ENCODE results near the gene TMEM245. TPM values are rescaled to one million over a fixed set of nuclear protein-coding genes. Genes with fewer than 3 reads are reported as not detected.
A peak's percentile ranks its signal among the peaks of the same experiment; 100 is the strongest.

Gene TMEM245
- total RNA-seq, result 37.6 TPM

DNA sequence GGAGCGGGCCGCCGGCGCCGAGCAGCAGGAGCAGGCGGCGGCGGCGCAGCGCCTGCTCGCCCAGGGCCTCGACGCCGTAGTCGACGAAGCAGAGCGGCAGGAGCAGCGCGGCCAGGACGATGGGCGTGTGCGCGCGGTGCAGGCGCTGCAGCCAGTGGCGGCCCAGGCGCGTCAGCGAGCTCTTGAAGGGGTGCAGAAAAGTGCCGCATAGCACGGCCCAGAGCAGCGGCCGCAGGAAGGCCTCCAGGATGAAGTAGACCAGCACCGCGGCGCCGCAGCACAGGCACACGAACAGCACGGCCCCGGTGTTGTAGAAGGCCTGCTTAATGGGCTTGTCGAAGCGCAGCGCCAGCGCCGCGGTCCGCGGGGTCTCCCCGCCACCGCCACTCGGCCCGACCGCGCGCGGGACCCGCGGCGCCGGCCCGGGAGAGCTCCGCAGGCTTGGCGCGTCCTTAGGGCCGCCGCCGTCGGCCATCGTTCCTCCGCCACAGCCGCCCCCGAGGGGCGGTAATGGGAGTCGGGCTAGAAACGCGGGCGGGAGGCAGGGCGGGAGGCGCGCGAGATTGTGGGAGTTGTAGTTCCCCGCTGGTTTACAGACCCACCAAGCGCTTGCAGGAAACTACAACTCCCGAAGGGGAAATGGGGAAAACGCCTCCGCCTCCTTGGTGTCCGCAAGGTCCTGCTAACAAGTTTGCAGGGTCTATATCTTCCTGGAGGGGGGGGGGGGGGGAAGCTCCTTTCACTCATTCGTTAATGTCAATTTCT is at the start of gene TMEM245:
Gene TMEM245 (minus strand): TSS at position 509 of the 765 bp plus-strand sequence. CDS start 34 bp downstream, at position 475.
- peak within 1 kb of the TSS; percentile 92 for H3K4me3 ChIP-seq (ENCODE audit: low read length)
- H3K9me3 ChIP-seq (ENCODE audit: low read depth, low read length), result no peaks in the 10 kb centered on the region
- peaks cover 59% of the 10 kb centered on the region for H3K4me1 ChIP-seq (ENCODE audit: insufficient read depth, low read length)
- no peaks in the 10 kb centered on the region for H3K27me3 ChIP-seq (ENCODE audit: insufficient read depth, low read length)

GRCh38 chr9:109168170-109168569 is 48.4 kb upstream of the TMEM245 start:
- H3K4me3 ChIP-seq (ENCODE audit: low read length), result no peak overlapping the region
- no peaks in the 10 kb centered on the region for H3K9me3 ChIP-seq (ENCODE audit: low read depth, low read length)
- peaks cover 43% of the 10 kb centered on the region for H3K27me3 ChIP-seq (ENCODE audit: insufficient read depth, low read length)
- H3K4me1 ChIP-seq (ENCODE audit: insufficient read depth, low read length), result no peaks in the 10 kb centered on the region

DNA sequence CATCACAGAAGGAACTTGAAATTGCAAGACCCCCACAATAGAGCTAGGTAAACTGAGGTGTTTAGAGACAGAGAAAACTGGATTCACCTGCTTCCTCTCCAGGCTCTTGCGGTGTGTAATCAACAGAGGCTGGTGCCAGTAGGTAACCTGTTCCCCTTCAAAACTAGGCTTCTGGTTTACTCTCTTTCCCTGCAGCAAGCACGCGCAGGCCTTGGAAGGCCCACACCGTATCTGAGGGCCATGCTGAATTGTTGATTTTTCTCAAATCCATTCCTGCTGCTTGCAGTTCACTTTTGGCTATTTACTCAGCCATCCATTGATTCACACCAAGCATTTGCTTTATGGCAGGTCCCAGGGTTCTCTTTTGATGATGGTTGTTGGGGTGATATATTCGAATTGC is 48.0 kb upstream of the TMEM245 start:
- peaks cover 43% of the 10 kb centered on the region for H3K27me3 ChIP-seq (ENCODE audit: insufficient read depth, low read length)

DNA sequence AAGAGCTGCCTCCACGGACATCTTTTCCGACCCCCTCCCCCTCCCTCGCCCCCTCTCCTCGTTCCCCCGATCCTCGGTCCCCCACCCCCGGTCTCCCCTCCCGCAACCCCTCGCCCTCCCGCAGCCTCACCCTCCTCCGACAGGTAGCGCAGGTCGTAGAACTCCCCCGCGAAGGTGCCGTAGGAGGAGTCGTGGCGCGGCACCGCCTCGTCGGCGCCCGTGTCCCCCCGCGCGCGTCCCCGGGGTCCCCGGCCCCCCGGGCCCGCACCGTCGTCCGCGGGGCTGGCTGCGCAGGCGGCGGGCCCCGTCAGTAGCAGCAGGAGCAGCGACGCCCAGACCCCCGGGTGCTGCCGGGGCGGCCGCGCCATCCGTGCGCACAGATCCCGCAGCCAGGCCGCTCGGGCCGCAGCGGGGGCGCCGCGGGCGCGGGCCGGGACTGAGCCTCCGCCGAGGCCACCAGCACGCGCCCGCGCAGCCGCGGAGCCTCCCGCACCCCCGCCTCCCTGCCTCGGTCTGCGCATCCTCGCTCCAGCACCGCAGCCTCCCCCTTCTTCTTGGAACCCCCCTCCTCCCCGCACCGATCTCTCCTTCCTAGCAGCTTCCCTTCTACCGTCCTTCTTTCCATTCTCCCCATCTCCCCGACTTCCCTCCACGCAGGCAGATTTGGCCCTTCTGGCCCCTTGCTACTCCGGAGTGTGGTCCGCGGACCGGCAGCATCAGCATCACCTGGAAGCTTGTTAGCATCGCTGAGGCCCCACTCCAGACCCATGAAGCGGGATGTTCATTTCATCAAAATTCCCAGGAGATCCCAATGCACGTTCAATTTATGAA is 47.2 kb upstream of the TMEM245 start, which contains the start of gene FRRS1L:
Gene FRRS1L (minus strand): TSS at position 479 of the 831 bp plus-strand sequence. CDS start 111 bp downstream, at position 368.
- Histone ChIP-seq H3K9me3 (ENCODE audit: low read depth, low read length) (no peaks in the 10 kb centered on the region), H3K27me3 (ENCODE audit: insufficient read depth, low read length) (peaks cover 39% of the 10 kb centered on the region), H3K4me1 (ENCODE audit: insufficient read depth, low read length) (no peaks in the 10 kb centered on the region), H3K4me3 (ENCODE audit: low read length) (no peak within 1 kb of the TSS)

More for the DNA sequence above, 48.0 kb upstream of the TMEM245 start:
- Histone ChIP-seq H3K9me3 (ENCODE audit: low read depth, low read length) (no peaks in the 10 kb centered on the region), H3K4me3 (ENCODE audit: low read length) (no peak overlapping the region), H3K4me1 (ENCODE audit: insufficient read depth, low read length) (no peaks in the 10 kb centered on the region)

DNA sequence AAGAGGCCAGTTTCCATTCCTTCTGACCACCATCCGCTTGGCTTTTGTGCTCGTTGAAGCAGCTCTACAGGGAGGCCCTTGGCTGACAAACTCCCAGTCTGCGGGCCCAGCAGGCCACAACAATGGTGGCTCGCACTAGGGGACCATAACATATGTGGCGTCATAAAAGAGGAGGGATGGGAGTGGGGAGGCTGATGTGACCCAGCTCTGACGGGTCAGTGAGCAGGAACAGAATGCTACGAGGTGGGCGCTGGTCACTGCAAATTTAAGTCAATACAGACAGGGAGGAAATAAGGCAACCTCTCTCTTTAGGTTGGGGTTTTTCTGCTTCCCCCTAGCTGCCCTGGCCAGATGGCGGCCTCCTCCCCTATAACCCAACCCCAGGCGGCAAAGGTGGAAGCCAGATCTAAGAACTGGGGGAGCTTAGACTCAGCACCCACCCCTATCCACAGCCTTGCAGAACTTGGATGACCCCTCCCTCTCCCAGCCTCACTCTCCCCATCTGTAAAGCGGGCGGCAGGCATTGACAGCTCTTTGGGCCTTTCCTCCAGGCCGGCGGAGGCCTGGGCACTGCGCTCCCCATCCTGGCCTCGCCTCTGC is 46.5 kb upstream of the TMEM245 start:
- H3K9me3 ChIP-seq (ENCODE audit: low read depth, low read length), result no peaks in the 10 kb centered on the region
- no peak overlapping the region for H3K4me3 ChIP-seq (ENCODE audit: low read length)
- no peaks in the 10 kb centered on the region for H3K4me1 ChIP-seq (ENCODE audit: insufficient read depth, low read length)
- H3K27me3 ChIP-seq (ENCODE audit: insufficient read depth, low read length), result peaks cover 38% of the 10 kb centered on the region

DNA sequence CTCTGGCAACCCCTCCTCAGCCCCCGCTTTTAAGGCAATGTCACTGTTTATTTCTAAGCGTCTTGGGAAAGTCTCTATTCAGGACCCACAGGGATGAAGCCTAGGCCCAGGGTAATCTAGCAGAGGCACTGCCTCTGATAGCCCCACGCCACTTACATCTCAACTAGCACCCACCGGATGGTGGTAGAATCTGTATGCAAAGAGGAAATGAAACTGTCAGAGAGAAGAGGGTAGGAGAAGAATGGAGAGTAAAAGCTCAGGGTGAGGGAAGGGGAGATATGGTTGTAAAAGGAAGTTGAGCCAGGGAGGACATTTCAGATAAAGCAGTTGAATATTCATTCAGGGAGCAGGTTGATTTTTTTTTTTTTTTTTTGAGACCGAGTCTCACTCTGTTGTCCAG is 44.3 kb upstream of the TMEM245 start:
- H3K9me3 ChIP-seq (ENCODE audit: low read depth, low read length), result no peaks in the 10 kb centered on the region
- peaks cover 30% of the 10 kb centered on the region for H3K27me3 ChIP-seq (ENCODE audit: insufficient read depth, low read length)
- no peak overlapping the region for H3K4me3 ChIP-seq (ENCODE audit: low read length)
- no peaks in the 10 kb centered on the region for H3K4me1 ChIP-seq (ENCODE audit: insufficient read depth, low read length)

GRCh38 chr9:109163194-109163593 is 43.4 kb upstream of the TMEM245 start:
- Histone ChIP-seq H3K27me3 (ENCODE audit: insufficient read depth, low read length) (peaks cover 28% of the 10 kb centered on the region), H3K4me1 (ENCODE audit: insufficient read depth, low read length) (no peaks in the 10 kb centered on the region), H3K4me3 (ENCODE audit: low read length) (no peak overlapping the region), H3K9me3 (ENCODE audit: low read depth, low read length) (no peaks in the 10 kb centered on the region)

DNA sequence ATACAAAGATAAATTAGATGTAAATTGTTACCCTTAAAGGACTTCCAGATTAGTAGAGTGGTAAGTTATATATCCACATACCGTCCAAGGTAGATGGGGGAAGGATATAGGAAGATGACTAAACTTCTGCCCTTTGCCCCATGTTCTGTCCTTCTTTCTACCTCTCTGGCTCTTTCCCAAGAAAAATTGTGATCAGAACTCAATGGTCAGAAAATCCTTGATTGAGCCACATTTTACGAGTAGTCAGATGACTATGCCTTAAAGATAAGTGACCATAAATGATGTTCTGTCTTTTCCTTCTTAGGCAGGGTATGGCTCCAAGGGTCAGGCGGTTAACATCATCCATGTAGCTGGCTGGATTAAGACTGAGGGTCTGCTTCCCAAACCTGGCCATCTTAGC is 42.9 kb upstream of the TMEM245 start:
- Histone ChIP-seq H3K27me3 (ENCODE audit: insufficient read depth, low read length) (peaks cover 22% of the 10 kb centered on the region), H3K4me3 (ENCODE audit: low read length) (no peak overlapping the region), H3K4me1 (ENCODE audit: insufficient read depth, low read length) (no peaks in the 10 kb centered on the region), H3K9me3 (ENCODE audit: low read depth, low read length) (no peaks in the 10 kb centered on the region)

GRCh38 chr9:109161471-109161870 is 41.7 kb upstream of the TMEM245 start:
- H3K9me3 ChIP-seq (ENCODE audit: low read depth, low read length), result no peaks in the 10 kb centered on the region
- H3K4me1 ChIP-seq (ENCODE audit: insufficient read depth, low read length), result no peaks in the 10 kb centered on the region
- H3K4me3 ChIP-seq (ENCODE audit: low read length), result no peak overlapping the region
- H3K27me3 ChIP-seq (ENCODE audit: insufficient read depth, low read length), result peaks cover 17% of the 10 kb centered on the region

DNA sequence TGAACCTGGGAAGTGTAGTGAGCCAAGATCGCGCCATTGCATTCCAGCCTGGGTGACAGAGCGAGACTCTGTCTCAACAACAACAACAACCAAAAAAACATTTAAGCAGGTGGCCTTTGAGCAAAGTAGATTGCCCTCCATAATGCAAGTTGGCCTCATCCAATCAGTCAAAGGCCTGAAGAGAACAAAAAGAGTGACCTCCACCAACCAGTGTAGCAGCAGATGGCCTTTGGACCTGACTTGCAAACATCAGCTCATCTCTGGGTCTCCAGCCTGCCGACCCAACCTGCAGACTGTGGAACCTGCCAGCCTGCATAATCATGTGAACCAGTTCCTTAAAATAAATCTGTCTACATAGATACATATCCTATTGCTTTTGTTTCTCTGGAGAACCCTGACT is 39.8 kb upstream of the TMEM245 start:
- Histone ChIP-seq H3K27me3 (ENCODE audit: insufficient read depth, low read length) (no peaks in the 10 kb centered on the region), H3K9me3 (ENCODE audit: low read depth, low read length) (no peaks in the 10 kb centered on the region), H3K4me1 (ENCODE audit: insufficient read depth, low read length) (no peaks in the 10 kb centered on the region), H3K4me3 (ENCODE audit: low read length) (no peak overlapping the region)

- H3K9me3 ChIP-seq (ENCODE audit: low read depth, low read length), result peaks cover 3% of the 10 kb centered on the region
- no peaks in the 10 kb centered on the region for H3K4me1 ChIP-seq (ENCODE audit: insufficient read depth, low read length)
- H3K4me3 ChIP-seq (ENCODE audit: low read length), result no peak overlapping the region
- H3K27me3 ChIP-seq (ENCODE audit: insufficient read depth, low read length), result no peaks in the 10 kb centered on the region
Observed at GRCh38 chr9:109158651-109159050, 38.9 kb upstream of the TMEM245 start.

GRCh38 chr9:109156708-109157107 is 37.0 kb upstream of the TMEM245 start:
- H3K9me3 ChIP-seq (ENCODE audit: low read depth, low read length), result peaks cover 12% of the 10 kb centered on the region
- no peaks in the 10 kb centered on the region for H3K4me1 ChIP-seq (ENCODE audit: insufficient read depth, low read length)
- H3K4me3 ChIP-seq (ENCODE audit: low read length), result no peak overlapping the region
- no peaks in the 10 kb centered on the region for H3K27me3 ChIP-seq (ENCODE audit: insufficient read depth, low read length)

GRCh38 chr9:109150925-109151545 is 31.3 kb upstream of the TMEM245 start:
- Histone ChIP-seq H3K9me3 (ENCODE audit: low read depth, low read length) (peaks cover 12% of the 10 kb centered on the region), H3K27me3 (ENCODE audit: insufficient read depth, low read length) (peaks cover 2% of the 10 kb centered on the region), H3K4me1 (ENCODE audit: insufficient read depth, low read length) (no peaks in the 10 kb centered on the region), H3K4me3 (ENCODE audit: low read length) (no peak overlapping the region)

DNA sequence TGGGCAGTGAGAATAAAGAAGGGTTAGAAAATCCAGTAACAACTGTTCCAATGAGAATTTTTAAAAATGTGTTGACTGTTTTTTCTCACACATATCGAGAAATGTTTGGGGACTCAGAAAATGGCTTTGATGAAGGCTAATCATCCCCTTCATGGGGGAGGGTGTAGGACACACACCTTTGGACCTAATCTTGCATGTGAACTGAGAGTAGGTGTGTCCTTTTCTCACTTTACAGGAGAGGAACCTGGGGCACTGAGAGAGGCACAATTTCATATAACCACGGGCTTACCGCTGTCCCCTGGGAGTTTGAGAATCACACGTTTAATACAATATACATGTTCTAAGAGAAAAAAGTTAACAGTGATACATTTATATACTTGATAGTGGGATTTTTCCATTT is 30.0 kb upstream of the TMEM245 start:
- Histone ChIP-seq H3K27me3 (ENCODE audit: insufficient read depth, low read length) (peaks cover 2% of the 10 kb centered on the region), H3K9me3 (ENCODE audit: low read depth, low read length) (peaks cover 12% of the 10 kb centered on the region), H3K4me1 (ENCODE audit: insufficient read depth, low read length) (no peaks in the 10 kb centered on the region), H3K4me3 (ENCODE audit: low read length) (no peak overlapping the region)

GRCh38 chr9:109149089-109149488 is 29.3 kb upstream of the TMEM245 start:
- no peaks in the 10 kb centered on the region for H3K4me1 ChIP-seq (ENCODE audit: insufficient read depth, low read length)
- peaks cover 12% of the 10 kb centered on the region for H3K9me3 ChIP-seq (ENCODE audit: low read depth, low read length)
- no peak overlapping the region for H3K4me3 ChIP-seq (ENCODE audit: low read length)
- H3K27me3 ChIP-seq (ENCODE audit: insufficient read depth, low read length), result peaks cover 2% of the 10 kb centered on the region
